Liver (tissue), 9 donors: ENCODE results near the gene LAMTOR4. TPM values are rescaled to one million over a fixed set of nuclear protein-coding genes. Genes with fewer than 3 reads are reported as not detected.

Source experiments
- DNase-seq: peaks from one replicate; pipeline ENCODE4 v3.0.0-alpha.2; 2017; ENCODE audit warnings: low spot score
- H3K27ac ChIP-seq, 2 donors: one replicate each; pipeline ENCODE4 v1.7.0; 2013; ENCODE audit warnings: inconsistent platforms in 2 of 2, low read length in 2 of 2, control low read depth in 1 of 2, low read depth in 1 of 2, mild to moderate bottlenecking in 1 of 2
- H3K27me3 ChIP-seq, 4 donors: one replicate each; pipeline versions ENCODE4 v1.6.1 to v1.7.0; 2013; ENCODE audit warnings: low read length in 3 of 4, inconsistent platforms in 1 of 4, mild to moderate bottlenecking in 1 of 4, moderate library complexity in 1 of 4; ENCODE audit not compliant: control insufficient read depth in 4 of 4, insufficient read depth in 4 of 4
- H3K36me3 ChIP-seq, 4 donors: one replicate each; pipeline versions ENCODE4 v1.6.1 to v1.7.0; 2013; ENCODE audit warnings: low read length in 3 of 4, mild to moderate bottlenecking in 3 of 4, low read depth in 1 of 4, moderate library complexity in 1 of 4; ENCODE audit not compliant: control insufficient read depth in 4 of 4, insufficient read depth in 3 of 4
- H3K4me1 ChIP-seq, 4 donors: one replicate each; pipeline versions ENCODE4 v1.6.1 to v1.7.0; 2013; ENCODE audit warnings: low read length in 3 of 4, mild to moderate bottlenecking in 3 of 4, moderate library complexity in 1 of 4; ENCODE audit not compliant: control insufficient read depth in 4 of 4, insufficient read depth in 4 of 4
- H3K4me3 ChIP-seq, 3 donors: one replicate each; pipeline versions ENCODE4 v1.6.1 to v1.7.0; 2013; ENCODE audit warnings: low read length in 3 of 3, control low read depth in 1 of 3, low read depth in 1 of 3, mild to moderate bottlenecking in 1 of 3
- H3K9ac ChIP-seq, 2 donors: one replicate each; pipeline ENCODE4 v1.7.0; 2013; ENCODE audit warnings: low read length in 2 of 2, mild to moderate bottlenecking in 2 of 2, moderate library complexity in 2 of 2, control low read depth in 1 of 2, low read depth in 1 of 2
- H3K9me3 ChIP-seq, 4 donors: one replicate each; pipeline versions ENCODE4 v1.6.1 to v1.7.0; 2013; ENCODE audit warnings: low read length in 3 of 4; ENCODE audit not compliant: control insufficient read depth in 4 of 4
- ATF3 ChIP-seq: IDR thresholded peaks from 2 replicates; pipeline ENCODE4 v1.6.1; 2016; ENCODE audit warnings: antibody characterized with exemption
- EGR1 ChIP-seq, 2 donors: IDR thresholded peaks; 2 replicates each; pipeline ENCODE4 v1.6.1; 2016 to 2018; ENCODE audit warnings: antibody characterized with exemption in 2 of 2, low read depth in 2 of 2
- FOXA2 ChIP-seq: IDR thresholded peaks from 2 replicates; pipeline ENCODE4 v1.6.1; 2016; ENCODE audit warnings: antibody characterized with exemption
- GABPA ChIP-seq, 2 donors: IDR thresholded peaks in 1 of 2; conservative IDR thresholded peaks in 1 of 2; 2 replicates each; pipeline ENCODE4 v1.6.1; 2016; ENCODE audit warnings: antibody characterized with exemption in 2 of 2, mild to moderate bottlenecking in 1 of 2, moderate library complexity in 1 of 2
- HNF4A ChIP-seq, 2 donors: conservative IDR thresholded peaks; 2 replicates each; pipeline ENCODE4 v1.6.1; 2016; ENCODE audit warnings: antibody characterized with exemption in 2 of 2, mild to moderate bottlenecking in 2 of 2
- HNF4G ChIP-seq: IDR thresholded peaks from 2 replicates; pipeline ENCODE4 v1.6.1; 2016; ENCODE audit warnings: antibody characterized with exemption
- JUND ChIP-seq, 2 donors: IDR thresholded peaks; 2 replicates each; pipeline ENCODE4 v1.6.1; 2016; ENCODE audit warnings: antibody characterized with exemption in 2 of 2
- NR2F2 ChIP-seq: IDR thresholded peaks from 2 replicates; pipeline ENCODE4 v1.6.1; 2016; ENCODE audit warnings: antibody characterized with exemption
- RAD21 ChIP-seq, 2 donors: IDR thresholded peaks; 2 replicates each; pipeline ENCODE4 v1.6.1; 2016; ENCODE audit warnings: antibody characterized with exemption in 2 of 2, mild to moderate bottlenecking in 2 of 2
- REST ChIP-seq: IDR thresholded peaks from 2 replicates; pipeline ENCODE4 v1.6.1; 2016; ENCODE audit warnings: antibody characterized with exemption, mild to moderate bottlenecking
- RXRA ChIP-seq, 2 donors: IDR thresholded peaks; 2 replicates each; pipeline ENCODE4 v1.6.1; 2017 to 2018; ENCODE audit warnings: antibody characterized with exemption in 2 of 2, mild to moderate bottlenecking in 1 of 2
- SP1 ChIP-seq: IDR thresholded peaks from 2 replicates; pipeline ENCODE4 v1.6.1; 2018; ENCODE audit warnings: antibody characterized with exemption, mild to moderate bottlenecking
- TAF1 ChIP-seq: conservative IDR thresholded peaks from 2 replicates; pipeline ENCODE4 v1.6.1; 2016; ENCODE audit warnings: antibody characterized with exemption, mild to moderate bottlenecking
- YY1 ChIP-seq: IDR thresholded peaks from 2 replicates; pipeline ENCODE4 v1.6.1; 2016; ENCODE audit warnings: antibody characterized with exemption, mild to moderate bottlenecking
- ZBTB33 ChIP-seq: IDR thresholded peaks from 2 replicates; pipeline ENCODE4 v1.6.1; 2016; ENCODE audit warnings: antibody characterized with exemption
- WGBS: extraction: QIAGEN DNeasy Blood & Tissue Kit; methylation state at CpG from one replicate; pipeline ENCODE4 v1.1.7; 2013; 5-methylcytosine and 5-hydroxymethylcytosine counted together
- polyA plus RNA-seq, 2 donors: library from polyadenylated mRNA; stranded (reverse) in 1 of 2; unstranded in 1 of 2; fragments of 200-250 nt in 1 of 2; fragments of >200 nt in 1 of 2; fragmentation: Nextera tagmentation in 1 of 2; extraction: Ambion mirVana in 1 of 2; gene quantifications; one replicate each; pipeline versions ENCODE4 v1.2.1 to v1.2.3, GENCODE V29; 2013 to 2015
- total RNA-seq, 2 donors: library from RNA; depleted of rRNA; stranded (reverse); fragments of >200 nt; gene quantifications; one replicate each; pipeline ENCODE4 v1.2.3, GENCODE V29; 2014
- donor health status: healthy.
- donor health status: healthy.
- donor health status: healthy.
- donor health status: healthy.
- donor health status: healthy.

Gene LAMTOR4
- total and polyA plus RNA-seq, 4 donors = 28.4 to 112 (median 57.7) TPM

- TF ChIP-seq FOXA2 = no peak
- no peak for TF ChIP-seq HNF4G
- no peak for TF ChIP-seq REST
- TF ChIP-seq ZBTB33 = no peak
- no peak for TF ChIP-seq SP1
- no peak for TF ChIP-seq HNF4A (conservative IDR thresholded peaks at IDR 0.05)
- no peak for TF ChIP-seq NR2F2
- no peak for TF ChIP-seq RXRA (IDR thresholded peaks at IDR 0.05)
- no peak for TF ChIP-seq YY1
- WGBS = 84% methylated on average over 2 of the region's 2 CpGs
- no peak for DNase-seq
- Histone ChIP-seq H3K4me1 (no peaks in the 10 kb centered on the region), H3K9me3 (no peaks in the 10 kb centered on the region), H3K36me3 (no peaks in the 10 kb centered on the region), H3K27me3 (no peaks in the 10 kb centered on the region), H3K4me3 (no peak overlapping the region), H3K27ac (no peak overlapping the region), H3K9ac (no peak overlapping the region)
These were observed 37.0 kb downstream of the LAMTOR4 start for GRCh38 chr7:100185726-100186125.

GRCh38 chr7:100189061-100189460 lies 40.3 kb downstream of the LAMTOR4 start:
- no peaks in the 10 kb centered on the region for H3K9me3 ChIP-seq
- no peaks in the 10 kb centered on the region for H3K36me3 ChIP-seq
- no peak overlapping the region for H3K4me3 ChIP-seq
- no peaks in the 10 kb centered on the region for H3K27me3 ChIP-seq
- H3K9ac ChIP-seq = no peak overlapping the region
- DNase-seq = no peak
- no peak for TF ChIP-seq RAD21 (IDR thresholded peaks at IDR 0.05)
- TF ChIP-seq SP1 = no peak
- no peak for TF ChIP-seq GABPA (IDR thresholded peaks at IDR 0.05 in 1 of 2, conservative IDR thresholded peaks at IDR 0.05 in 1 of 2)
- TF ChIP-seq NR2F2 = no peak
- TF ChIP-seq RXRA (IDR thresholded peaks at IDR 0.05) = no peak
- no peak for TF ChIP-seq JUND (IDR thresholded peaks at IDR 0.05)
- TF ChIP-seq EGR1 (IDR thresholded peaks at IDR 0.05; ENCODE audit: low read depth in 2 of 2) = no peak
- no peak for TF ChIP-seq ATF3
- TF ChIP-seq YY1 = no peak
- no peak for TF ChIP-seq TAF1
- H3K4me1 ChIP-seq = no peaks in the 10 kb centered on the region
- no peak overlapping the region for H3K27ac ChIP-seq
- 84% methylated on average over 3 of the region's 3 CpGs for WGBS
